Fibroblast of lung (primary cell): ENCODE data around the gene PPA1. TPM values are rescaled to one million over a fixed set of nuclear protein-coding genes. Genes with fewer than 3 reads are reported as not detected.

ENCODE experiments used
- DNase-seq, 2 donors: peaks; one replicate each; pipeline versions ENCODE4 v3.0.0 to v3.0.0-alpha.2; 2010; ENCODE audit warnings: low read depth in 2 of 2
- H2AFZ ChIP-seq: 2 replicates; pipeline ENCODE4 v1.5.1; 2012; ENCODE audit warnings: low read length, control low read depth, inconsistent platforms
- H3K27ac ChIP-seq: 2 replicates; pipeline ENCODE4 v1.5.1; 2011; ENCODE audit warnings: low read length, control low read depth; ENCODE audit not compliant: insufficient read depth
- H3K27me3 ChIP-seq: 2 replicates; pipeline ENCODE4 v1.5.1; 2011; ENCODE audit warnings: mild to moderate bottlenecking, low read length; ENCODE audit not compliant: control insufficient read depth, insufficient read depth
- H3K36me3 ChIP-seq: 2 replicates; pipeline ENCODE4 v1.5.1; 2011; ENCODE audit warnings: low read length; ENCODE audit not compliant: control insufficient read depth, insufficient read depth
- H3K4me1 ChIP-seq: 2 replicates; pipeline ENCODE4 v1.5.1; 2011; ENCODE audit warnings: low read length; ENCODE audit not compliant: control insufficient read depth, insufficient read depth; ENCODE audit errors: extremely low read depth
- H3K4me2 ChIP-seq: 2 replicates; pipeline ENCODE4 v1.5.1; 2011; ENCODE audit warnings: low read length, control low read depth; ENCODE audit not compliant: insufficient read depth; ENCODE audit errors: extremely low read depth
- H3K4me3 ChIP-seq, 4 experiments: fragments of 200-600 bp in 1 of 4; sonication (generic) in 1 of 4; replicated peaks in 1 of 4; 2 replicates each; pipeline ENCODE4 v1.5.1; 2011 to 2016; ENCODE audit warnings: low read length in 4 of 4, low read depth in 3 of 4, mild to moderate bottlenecking in 3 of 4, control low read depth in 2 of 4, inconsistent platforms in 1 of 4, mixed read lengths in 1 of 4; ENCODE audit not compliant: insufficient read depth in 1 of 4; ENCODE audit errors: control extremely low read depth in 1 of 4
- H3K79me2 ChIP-seq: 2 replicates; pipeline ENCODE4 v1.5.1; 2012; ENCODE audit warnings: mild to moderate bottlenecking, low read length, inconsistent platforms; ENCODE audit not compliant: control insufficient read depth, insufficient read depth
- H3K9ac ChIP-seq: 2 replicates; pipeline ENCODE4 v1.5.1; 2011; ENCODE audit warnings: mild to moderate bottlenecking, low read length, control low read depth; ENCODE audit not compliant: insufficient read depth
- H3K9me3 ChIP-seq: 2 replicates; pipeline ENCODE4 v1.5.1; 2012; ENCODE audit warnings: low read depth, low read length; ENCODE audit not compliant: control insufficient read depth, insufficient read depth
- H4K20me1 ChIP-seq: 2 replicates; pipeline ENCODE4 v1.5.1; 2011; ENCODE audit warnings: low read length; ENCODE audit not compliant: control insufficient read depth, insufficient read depth; ENCODE audit errors: extremely low read depth
- EZH2 ChIP-seq: IDR thresholded peaks from 2 replicates; pipeline ENCODE4 v1.5.1; 2012; ENCODE audit warnings: low read length, control low read depth, mild to moderate bottlenecking; ENCODE audit errors: missing control alignments
- polyA plus RNA-seq, 2 donors: library from polyadenylated mRNA; depleted of rRNA in 1 of 2; stranded (reverse) in 1 of 2; unstranded in 1 of 2; fragments of >200 nt; gene quantifications; 2 replicates each; pipeline ENCODE4 v1.2.1, GENCODE V29; 2011 to 2012; ENCODE audit warnings: missing spikeins in 1 of 2
- total RNA-seq: library from RNA; depleted of rRNA; stranded (reverse); fragments of >200 nt; gene quantifications from 2 replicates; pipeline ENCODE4 v1.2.1, GENCODE V29; 2014
- TF ChIP-seq, protein P1 (sequence below), 2 donors: IDR thresholded peaks in 1 of 2; conservative IDR thresholded peaks in 1 of 2; 1 replicate in 1 of 2; 2 replicates in 1 of 2; pipeline ENCODE4 v1.5.1; 2011 to 2012; ENCODE audit warnings: low read length in 2 of 2, control low read depth in 1 of 2, inconsistent platforms in 1 of 2, low read depth in 1 of 2, mild to moderate bottlenecking in 1 of 2

PPA1 gene
- total and polyA plus RNA-seq, 2 donors (not counting 1 experiment from before 2014, with no cell fraction given), result 167 to 287 TPM

DNA sequence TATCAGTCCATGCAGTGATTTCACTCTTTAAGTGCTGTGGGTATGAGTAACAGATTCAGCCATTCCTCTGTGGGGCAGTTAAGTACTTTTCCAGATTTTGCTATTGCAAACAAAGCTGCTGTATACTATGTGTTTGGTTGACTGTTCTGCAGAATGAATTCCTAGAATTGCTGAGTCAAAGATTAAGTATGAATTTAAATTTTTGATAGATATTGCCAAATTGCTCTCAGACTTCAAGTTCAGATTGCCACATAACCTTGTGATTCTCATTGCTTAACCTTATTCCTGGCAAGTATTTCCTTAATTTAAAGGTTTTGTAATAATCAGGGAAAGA, 41.3 kb downstream of the PPA1 start:
- Histone ChIP-seq H3K9ac (no peak overlapping the region), H3K4me3 (no peak overlapping the region), H3K79me2 (no peaks in the 10 kb centered on the region), H4K20me1 (no peaks in the 10 kb centered on the region), H3K4me2 (peak overlapping the region; percentile 75), H3K36me3 (no peaks in the 10 kb centered on the region), H2AFZ (no peak overlapping the region), H3K9me3 (no peaks in the 10 kb centered on the region), H3K27ac (peak overlapping the region; percentile 63), H3K27me3 (no peaks in the 10 kb centered on the region), H3K4me1 (peaks cover 29% of the 10 kb centered on the region)
- no peak for TF ChIP-seq EZH2
- TF ChIP-seq, protein P1, sequence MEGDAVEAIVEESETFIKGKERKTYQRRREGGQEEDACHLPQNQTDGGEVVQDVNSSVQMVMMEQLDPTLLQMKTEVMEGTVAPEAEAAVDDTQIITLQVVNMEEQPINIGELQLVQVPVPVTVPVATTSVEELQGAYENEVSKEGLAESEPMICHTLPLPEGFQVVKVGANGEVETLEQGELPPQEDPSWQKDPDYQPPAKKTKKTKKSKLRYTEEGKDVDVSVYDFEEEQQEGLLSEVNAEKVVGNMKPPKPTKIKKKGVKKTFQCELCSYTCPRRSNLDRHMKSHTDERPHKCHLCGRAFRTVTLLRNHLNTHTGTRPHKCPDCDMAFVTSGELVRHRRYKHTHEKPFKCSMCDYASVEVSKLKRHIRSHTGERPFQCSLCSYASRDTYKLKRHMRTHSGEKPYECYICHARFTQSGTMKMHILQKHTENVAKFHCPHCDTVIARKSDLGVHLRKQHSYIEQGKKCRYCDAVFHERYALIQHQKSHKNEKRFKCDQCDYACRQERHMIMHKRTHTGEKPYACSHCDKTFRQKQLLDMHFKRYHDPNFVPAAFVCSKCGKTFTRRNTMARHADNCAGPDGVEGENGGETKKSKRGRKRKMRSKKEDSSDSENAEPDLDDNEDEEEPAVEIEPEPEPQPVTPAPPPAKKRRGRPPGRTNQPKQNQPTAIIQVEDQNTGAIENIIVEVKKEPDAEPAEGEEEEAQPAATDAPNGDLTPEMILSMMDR (conservative IDR thresholded peaks at IDR 0.05 in 1 of 2, IDR thresholded peaks at IDR 0.05 in 1 of 2; ENCODE audit: low read depth in 1 of 2, low read length in 2 of 2), result no peak
- peak; percentile 93 to 97 for DNase-seq

DNA sequence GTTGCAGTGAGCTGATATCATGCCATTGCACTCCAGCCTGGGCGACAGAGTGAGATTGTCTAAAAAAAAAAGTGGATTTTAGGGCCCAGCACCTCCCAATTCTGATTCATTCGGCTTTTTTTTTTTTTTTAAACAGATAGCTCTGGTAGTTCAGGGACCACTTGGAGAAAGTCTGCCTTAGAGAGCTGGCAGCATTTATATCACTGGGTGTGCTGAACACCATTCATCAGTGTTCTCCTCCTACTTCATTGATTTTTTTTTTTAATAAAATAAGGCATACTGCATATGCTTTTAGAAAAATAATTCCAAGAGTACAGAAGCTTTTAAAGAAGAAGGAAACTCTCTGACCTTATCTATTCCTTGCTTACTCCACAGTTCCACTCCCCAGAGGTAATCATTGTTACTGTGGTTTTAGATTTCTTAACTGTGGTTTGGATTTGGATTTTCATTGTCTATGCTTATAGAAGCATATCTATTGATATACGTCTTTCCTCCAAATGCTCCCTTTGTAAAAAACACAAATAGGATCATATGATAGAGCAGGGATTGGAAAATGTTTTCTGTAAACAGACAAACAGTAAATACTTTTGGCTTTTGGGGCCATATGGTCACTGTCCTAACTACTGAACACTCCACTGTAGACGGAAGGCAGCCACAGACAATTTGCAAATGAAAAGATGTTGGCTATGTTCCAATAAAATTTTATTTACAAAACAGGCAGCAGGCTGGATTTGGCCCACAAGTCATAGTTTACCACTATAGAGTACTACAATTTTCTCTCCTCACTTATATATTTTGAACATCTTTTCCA, 41.9 kb downstream of the PPA1 start:
- no peak overlapping the region for H2AFZ ChIP-seq
- H3K4me2 ChIP-seq, result peak overlapping the region; percentile 75
- H3K9ac ChIP-seq, result no peak overlapping the region
- H3K27me3 ChIP-seq, result no peaks in the 10 kb centered on the region
- H3K27ac ChIP-seq, result peak overlapping the region; percentile 63
- H3K79me2 ChIP-seq, result no peaks in the 10 kb centered on the region
- H3K36me3 ChIP-seq, result no peaks in the 10 kb centered on the region
- H3K9me3 ChIP-seq, result no peaks in the 10 kb centered on the region
- TF ChIP-seq, protein P1 (conservative IDR thresholded peaks at IDR 0.05 in 1 of 2, IDR thresholded peaks at IDR 0.05 in 1 of 2; ENCODE audit: low read depth in 1 of 2, low read length in 2 of 2), result no peak
- TF ChIP-seq EZH2, result no peak
- no peak overlapping the region for H3K4me3 ChIP-seq
- peak in 1 of 2 donors; percentile 48 for DNase-seq
- peaks cover 29% of the 10 kb centered on the region for H3K4me1 ChIP-seq
- no peaks in the 10 kb centered on the region for H4K20me1 ChIP-seq

DNA sequence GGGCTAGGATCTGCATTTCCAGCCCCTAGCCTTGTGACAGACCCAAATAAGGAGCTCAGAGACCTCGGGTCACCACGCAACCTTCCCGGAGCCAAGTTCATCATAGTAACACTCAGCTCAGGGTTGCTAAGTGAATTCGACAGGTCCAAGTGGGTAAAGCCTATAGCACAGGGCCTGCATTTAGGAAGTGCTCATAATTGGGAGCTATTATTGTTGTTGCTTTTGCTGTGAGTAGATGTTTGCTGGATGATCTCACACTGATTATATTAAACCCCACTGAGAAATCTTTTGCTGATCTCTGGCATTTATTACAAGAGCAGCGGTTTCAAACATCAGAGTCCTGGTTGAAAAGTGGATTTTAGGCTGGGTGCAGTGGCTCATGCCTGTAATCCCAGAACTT, 42.6 kb downstream of the PPA1 start:
- Histone ChIP-seq H3K9ac (no peak overlapping the region), H3K36me3 (no peaks in the 10 kb centered on the region), H3K9me3 (no peaks in the 10 kb centered on the region), H3K79me2 (no peaks in the 10 kb centered on the region), H3K4me2 (peak overlapping the region; percentile 29), H2AFZ (no peak overlapping the region), H3K4me3 (no peak overlapping the region), H3K27me3 (no peaks in the 10 kb centered on the region), H3K4me1 (peaks cover 29% of the 10 kb centered on the region), H4K20me1 (no peaks in the 10 kb centered on the region), H3K27ac (peak overlapping the region; percentile 63)
- peak; percentile 8 to 20 for DNase-seq
- TF ChIP-seq, protein P1 (conservative IDR thresholded peaks at IDR 0.05 in 1 of 2, IDR thresholded peaks at IDR 0.05 in 1 of 2; ENCODE audit: low read depth in 1 of 2, low read length in 2 of 2), result no peak
- no peak for TF ChIP-seq EZH2
